Mucosa of descending colon (tissue), 3 donors: Measurements from ENCODE around the gene LGALS14. TPM values are rescaled to one million over a fixed set of nuclear protein-coding genes. Genes with fewer than 3 reads are reported as not detected.

ENCODE experiments used
- ATAC-seq: fragments of 200-7000 bp; cut with Tn5 transposase; one replicate; pipeline ENCODE4 v1.9.1; 2020; ENCODE audit warnings: mild to moderate bottlenecking, moderate library complexity
- DNase-seq, 3 donors: peaks; one replicate each; pipeline ENCODE4 v3.0.0-alpha.2; 2020
- H3K36me3 ChIP-seq: fragments of 200-600 bp; one replicate; pipeline ENCODE4 v1.8.0; 2021; ENCODE audit warnings: low read depth, mild to moderate bottlenecking
- H3K4me1 ChIP-seq: fragments of 200-600 bp; one replicate; pipeline ENCODE4 v1.8.0; 2021; ENCODE audit warnings: low read depth, mild to moderate bottlenecking
- H3K4me3 ChIP-seq: fragments of 200-600 bp; one replicate; pipeline ENCODE4 v1.8.0; 2021; ENCODE audit warnings: mild to moderate bottlenecking
- H3K9me3 ChIP-seq: fragments of 200-600 bp; one replicate; pipeline ENCODE4 v1.8.0; 2021; ENCODE audit warnings: mild to moderate bottlenecking
- intact Hi-C, 2 donors: fragments of 100-400 bp; cut with DNase I in 1 of 2; cut with micrococcal nuclease in 1 of 2; formaldehyde crosslinking; loops; one replicate each; pipeline versions ENCODE4 v1.11.0 to v1.11.1; 2022; cut with DNase I, micrococcal nuclease
- total RNA-seq, 3 donors: library from RNA; stranded (reverse); fragmentation: NEBNext Ultra II Directional in 2 of 3; extraction: Animal tissue kit (Norgen Biotek cat#: 25700) in 2 of 3; gene quantifications; one replicate each; pipeline versions ENCODE4 v1.2.1 to v1.2.4, GENCODE V29; 2021 to 2023
- TF ChIP-seq, protein P1 (sequence below): fragments of 200-600 bp; IDR thresholded peaks from one replicate; pipeline ENCODE4 v1.8.0; 2022; ENCODE audit warnings: antibody characterized with exemption, mild to moderate bottlenecking
- donor health status: DM: no; HTN: no; CAD: no; lungs with moderate emphysema.
- donor health status: DM: no; HTN: no; CAD: no.
- donor health status: DM: no; HTN: yes; CAD: no.

Gene LGALS14
- total RNA-seq, 3 donors from 2014 or later, result not detected

DNA sequence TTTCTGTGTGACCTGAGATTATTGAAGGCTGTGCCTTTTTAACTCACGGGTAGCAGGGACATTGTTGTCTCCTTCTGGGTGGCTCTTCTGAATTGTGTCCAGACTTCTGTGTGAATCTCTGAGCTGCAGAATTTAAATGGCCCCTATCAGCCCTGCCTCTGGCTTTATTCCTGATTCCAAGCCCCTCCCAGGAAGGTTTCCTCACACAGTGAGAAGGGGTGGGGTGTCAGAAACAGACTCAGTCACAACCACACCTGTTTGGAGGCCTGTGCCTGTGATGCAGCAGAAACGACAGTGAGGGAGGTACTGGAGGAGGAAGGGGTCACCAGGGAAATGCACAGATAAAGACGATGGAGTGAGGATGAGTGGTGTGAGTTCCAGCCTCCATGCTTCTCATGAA, 33.6 kb downstream of the LGALS14 start, which contains the start of gene CLC:
TSS of gene CLC (minus strand) at position 139 of the 400 bp plus-strand sequence. CDS start at position 62, 77 bp downstream.
- intact Hi-C loops, result no loop called here
- DNase-seq (no peak), ATAC-seq (no peak)
- no peaks in the 10 kb centered on the region for H3K4me1 ChIP-seq
- H3K36me3 ChIP-seq, result no peaks in the 10 kb centered on the region
- H3K9me3 ChIP-seq, result no peaks in the 10 kb centered on the region
- TF ChIP-seq, protein P1, sequence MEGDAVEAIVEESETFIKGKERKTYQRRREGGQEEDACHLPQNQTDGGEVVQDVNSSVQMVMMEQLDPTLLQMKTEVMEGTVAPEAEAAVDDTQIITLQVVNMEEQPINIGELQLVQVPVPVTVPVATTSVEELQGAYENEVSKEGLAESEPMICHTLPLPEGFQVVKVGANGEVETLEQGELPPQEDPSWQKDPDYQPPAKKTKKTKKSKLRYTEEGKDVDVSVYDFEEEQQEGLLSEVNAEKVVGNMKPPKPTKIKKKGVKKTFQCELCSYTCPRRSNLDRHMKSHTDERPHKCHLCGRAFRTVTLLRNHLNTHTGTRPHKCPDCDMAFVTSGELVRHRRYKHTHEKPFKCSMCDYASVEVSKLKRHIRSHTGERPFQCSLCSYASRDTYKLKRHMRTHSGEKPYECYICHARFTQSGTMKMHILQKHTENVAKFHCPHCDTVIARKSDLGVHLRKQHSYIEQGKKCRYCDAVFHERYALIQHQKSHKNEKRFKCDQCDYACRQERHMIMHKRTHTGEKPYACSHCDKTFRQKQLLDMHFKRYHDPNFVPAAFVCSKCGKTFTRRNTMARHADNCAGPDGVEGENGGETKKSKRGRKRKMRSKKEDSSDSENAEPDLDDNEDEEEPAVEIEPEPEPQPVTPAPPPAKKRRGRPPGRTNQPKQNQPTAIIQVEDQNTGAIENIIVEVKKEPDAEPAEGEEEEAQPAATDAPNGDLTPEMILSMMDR, result no peak
- H3K4me3 ChIP-seq, result no peak within 1 kb of the TSS

DNA sequence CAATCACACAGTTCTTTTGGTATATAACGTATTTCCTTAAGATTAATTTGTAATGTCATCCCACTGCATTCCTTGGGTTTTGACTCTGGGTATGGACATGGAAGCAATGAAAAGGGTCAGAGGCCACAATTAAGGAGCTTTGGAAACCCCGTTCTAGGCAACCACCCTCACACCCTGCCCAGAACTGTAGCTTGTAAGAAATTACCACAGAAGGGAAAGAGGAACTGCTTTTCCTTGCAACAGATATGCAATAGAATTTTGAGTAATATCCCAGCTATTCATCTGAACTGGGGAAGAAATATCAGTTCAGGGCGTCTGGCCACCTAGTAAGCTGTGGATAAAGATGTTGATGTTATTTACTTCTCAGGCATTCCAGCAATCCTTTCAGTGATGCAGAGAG, 34.5 kb downstream of the LGALS14 start:
- ATAC-seq, result no peak
- no peaks in the 10 kb centered on the region for H3K4me1 ChIP-seq
- intact Hi-C loops, result no loop called here
- H3K4me3 ChIP-seq, result no peak overlapping the region
- DNase-seq, result no peak
- TF ChIP-seq, protein P1, result no peak
- H3K36me3 ChIP-seq, result no peaks in the 10 kb centered on the region
- no peaks in the 10 kb centered on the region for H3K9me3 ChIP-seq

DNA sequence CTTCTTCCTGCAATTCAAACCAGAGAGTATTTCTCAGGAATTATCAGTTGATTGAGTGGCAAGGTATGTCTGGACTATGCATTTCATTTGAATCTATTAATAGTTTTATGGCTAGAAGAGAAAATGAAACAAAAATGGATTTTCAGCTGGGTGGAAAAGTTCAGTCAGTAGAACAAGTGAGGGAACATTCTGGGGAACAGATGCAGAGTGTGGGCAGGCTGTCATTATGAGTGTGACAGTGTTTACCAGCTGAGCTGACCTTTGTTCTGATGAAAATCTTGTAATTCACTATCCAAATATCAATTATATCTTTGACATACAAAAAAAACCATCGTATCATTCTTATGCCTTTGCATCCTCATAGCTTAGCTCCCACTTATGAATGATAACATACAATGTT, 36.1 kb downstream of the LGALS14 start:
- Histone ChIP-seq H3K4me1 (no peaks in the 10 kb centered on the region), H3K4me3 (no peak overlapping the region), H3K9me3 (no peaks in the 10 kb centered on the region), H3K36me3 (no peaks in the 10 kb centered on the region)
- TF ChIP-seq, protein P1, result no peak
- intact Hi-C loops, result no loop called here
- DNase-seq (no peak), ATAC-seq (no peak)

DNA sequence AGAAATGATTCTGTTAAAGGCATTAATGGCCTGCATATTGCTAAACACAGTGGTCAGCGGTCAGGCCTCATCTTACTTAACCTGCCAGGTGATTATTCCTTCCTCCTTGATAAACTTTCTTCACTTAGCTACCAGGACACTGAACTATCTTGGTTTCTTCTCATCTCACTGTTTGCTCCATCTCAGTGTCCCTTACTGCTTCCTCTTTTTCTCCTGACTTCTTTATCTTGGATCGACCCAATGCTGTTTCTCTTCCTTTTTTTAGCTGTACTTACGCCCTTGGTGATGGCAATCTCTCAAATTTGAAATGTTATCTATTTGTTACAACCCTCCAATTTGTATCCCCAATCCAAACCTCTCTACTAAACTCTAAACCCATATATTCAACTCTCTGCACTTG, 41.4 kb downstream of the LGALS14 start:
- Histone ChIP-seq H3K36me3 (no peaks in the 10 kb centered on the region), H3K4me1 (no peaks in the 10 kb centered on the region), H3K4me3 (no peak overlapping the region), H3K9me3 (no peaks in the 10 kb centered on the region)
- intact Hi-C loops, result no loop called here
- DNase-seq, result no peak
- no peak for ATAC-seq
- TF ChIP-seq, protein P1, result no peak

DNA sequence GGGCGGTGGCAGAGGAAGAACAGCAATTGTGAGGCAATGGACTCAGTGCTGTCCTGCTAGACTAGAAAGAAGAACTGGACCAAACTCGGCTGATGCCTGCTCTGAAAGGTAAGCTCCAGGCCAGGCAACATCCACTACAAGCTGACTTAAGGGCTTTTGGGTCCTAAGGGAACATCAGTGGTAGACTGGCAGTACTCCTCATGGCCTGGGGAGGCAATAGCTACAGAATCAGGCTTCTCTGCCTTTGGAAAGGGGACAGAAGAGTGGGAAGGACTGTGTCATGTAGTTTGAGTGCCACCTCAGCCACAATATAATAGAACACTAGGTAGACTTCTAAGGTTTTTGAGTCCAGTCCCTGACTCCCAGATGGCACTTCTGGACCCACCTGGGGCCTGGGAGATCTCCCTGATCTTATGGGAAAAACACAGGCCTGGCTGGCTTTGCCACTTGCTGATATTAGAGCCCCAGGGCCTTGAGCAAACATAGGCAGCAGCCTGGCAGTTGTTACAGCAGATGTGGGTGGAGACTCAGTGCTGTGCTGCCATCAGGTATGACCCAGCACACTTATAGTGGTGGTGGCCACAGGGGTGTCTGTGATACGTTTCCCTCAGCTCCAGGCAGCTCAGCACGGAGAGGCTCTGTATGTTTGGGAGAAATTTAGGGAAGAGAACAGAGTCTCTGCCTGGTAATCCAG, 42.7 kb downstream of the LGALS14 start:
- Histone ChIP-seq H3K4me1 (no peaks in the 10 kb centered on the region), H3K9me3 (no peaks in the 10 kb centered on the region), H3K4me3 (no peak overlapping the region), H3K36me3 (no peaks in the 10 kb centered on the region)
- TF ChIP-seq, protein P1, result no peak
- DNase-seq (no peak), ATAC-seq (no peak)
- intact Hi-C loops, result no loop called here

DNA sequence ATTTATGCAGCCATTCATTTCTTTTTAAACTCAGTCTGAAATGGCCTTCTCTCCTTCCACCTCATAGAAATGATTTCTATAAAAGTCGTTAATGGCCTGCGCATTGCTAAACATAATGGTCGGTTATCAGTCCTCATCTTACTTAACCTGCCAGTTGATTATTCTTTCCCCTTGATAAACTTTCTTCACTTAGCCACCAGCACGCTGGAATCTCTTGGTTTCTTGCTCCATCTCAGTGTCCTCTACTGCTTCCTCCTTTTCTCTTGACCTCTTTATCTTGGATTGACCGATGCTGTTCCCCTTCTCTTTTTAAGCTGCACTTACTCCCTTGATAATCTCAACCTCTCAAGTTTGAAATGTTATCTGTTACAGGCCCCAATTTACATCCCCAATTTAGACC, 45.7 kb downstream of the LGALS14 start:
- ATAC-seq, result no peak
- Histone ChIP-seq H3K4me1 (no peaks in the 10 kb centered on the region), H3K36me3 (no peaks in the 10 kb centered on the region), H3K9me3 (no peaks in the 10 kb centered on the region), H3K4me3 (no peak overlapping the region)
- TF ChIP-seq, protein P1, result no peak
- intact Hi-C loops, result no loop called here
- no peak for DNase-seq
